ENCODE results near the gene GFRA3.

- TF ChIP-seq, protein P1, sequence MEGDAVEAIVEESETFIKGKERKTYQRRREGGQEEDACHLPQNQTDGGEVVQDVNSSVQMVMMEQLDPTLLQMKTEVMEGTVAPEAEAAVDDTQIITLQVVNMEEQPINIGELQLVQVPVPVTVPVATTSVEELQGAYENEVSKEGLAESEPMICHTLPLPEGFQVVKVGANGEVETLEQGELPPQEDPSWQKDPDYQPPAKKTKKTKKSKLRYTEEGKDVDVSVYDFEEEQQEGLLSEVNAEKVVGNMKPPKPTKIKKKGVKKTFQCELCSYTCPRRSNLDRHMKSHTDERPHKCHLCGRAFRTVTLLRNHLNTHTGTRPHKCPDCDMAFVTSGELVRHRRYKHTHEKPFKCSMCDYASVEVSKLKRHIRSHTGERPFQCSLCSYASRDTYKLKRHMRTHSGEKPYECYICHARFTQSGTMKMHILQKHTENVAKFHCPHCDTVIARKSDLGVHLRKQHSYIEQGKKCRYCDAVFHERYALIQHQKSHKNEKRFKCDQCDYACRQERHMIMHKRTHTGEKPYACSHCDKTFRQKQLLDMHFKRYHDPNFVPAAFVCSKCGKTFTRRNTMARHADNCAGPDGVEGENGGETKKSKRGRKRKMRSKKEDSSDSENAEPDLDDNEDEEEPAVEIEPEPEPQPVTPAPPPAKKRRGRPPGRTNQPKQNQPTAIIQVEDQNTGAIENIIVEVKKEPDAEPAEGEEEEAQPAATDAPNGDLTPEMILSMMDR (IDR thresholded peaks at IDR 0.05) = no peak
- TF ChIP-seq POLR2A (IDR thresholded peaks at IDR 0.05) = no peak
Observed at GRCh38 chr5:138280915-138281314, 6.5 kb upstream of the GFRA3 start.

Data from breast epithelium (tissue), 3 donors.